GM19023 (cell line): Measurements from ENCODE around the gene NLGN3.

Experiments used
- ATAC-seq: cut with Tn5 transposase; IDR thresholded peaks from one replicate; pipeline ENCODE4 v1.9.1; 2021; ENCODE audit warnings: mild to moderate bottlenecking, moderate library complexity; ENCODE audit not compliant: unreplicated experiment

NLGN3 gene

GRCh38 chrX:71118032-71118984 is 26.3 kb upstream of the NLGN3 start, which contains the start of gene MED12:
TSS of gene MED12 (plus strand) at chrX:71118596. CDS start at chrX:71118755, 159 bp downstream.
- peak; percentile 85 for ATAC-seq

GRCh38 chrX:71118985-71119535 is 25.6 kb upstream of the NLGN3 start:
- ATAC-seq, result no peak

GRCh38 chrX:71128166-71128833 is 16.3 kb upstream of the NLGN3 start:
- ATAC-seq, result no peak

GRCh38 chrX:71128915-71129765 is 15.5 kb upstream of the NLGN3 start:
- ATAC-seq, result no peak

- no peak for ATAC-seq
These were observed 13.1 kb upstream of the NLGN3 start for GRCh38 chrX:71131510-71131909.

GRCh38 chrX:71140440-71140839 is 4.2 kb upstream of the NLGN3 start:
- no peak for ATAC-seq

GRCh38 chrX:71143508-71143907 is 1.1 kb upstream of the NLGN3 start:
- no peak for ATAC-seq

- no peak for ATAC-seq
These were observed 3.0 kb downstream of the NLGN3 start for GRCh38 chrX:71147496-71148277.

GRCh38 chrX:71148278-71148663 is 3.6 kb downstream of the NLGN3 start:
- no peak for ATAC-seq

GRCh38 chrX:71151366-71151765 is 6.7 kb downstream of the NLGN3 start:
- no peak for ATAC-seq

- ATAC-seq, result no peak
These were observed 9.6 kb downstream of the NLGN3 start for GRCh38 chrX:71154196-71154595.

- no peak for ATAC-seq
These were observed 10.0 kb downstream of the NLGN3 start for GRCh38 chrX:71154641-71155040.

- ATAC-seq, result no peak
These were observed 14.0 kb downstream of the NLGN3 start for GRCh38 chrX:71158603-71159002.

- ATAC-seq, result no peak
These were observed 14.7 kb downstream of the NLGN3 start for GRCh38 chrX:71159335-71159734.

GRCh38 chrX:71160475-71160874 is 15.8 kb downstream of the NLGN3 start:
- no peak for ATAC-seq

GRCh38 chrX:71162981-71163380 is 18.3 kb downstream of the NLGN3 start:
- ATAC-seq, result no peak

GRCh38 chrX:71164071-71164470 is 19.4 kb downstream of the NLGN3 start:
- ATAC-seq, result no peak

GRCh38 chrX:71166461-71166860 is 21.8 kb downstream of the NLGN3 start:
- ATAC-seq, result no peak

GRCh38 chrX:71167031-71167781 is 22.6 kb downstream of the NLGN3 start:
- ATAC-seq, result no peak
